ENCODE data around the gene BPGM.

GRCh38 chr7:134724606-134725005, 78.0 kb downstream of the BPGM start:
- TF ChIP-seq CTCF (IDR thresholded peaks at IDR 0.05) (no peak), POLR2A (IDR thresholded peaks at IDR 0.05) (no peak)

Measured in lower leg skin (tissue), 3 donors.